GM06990 (cell line): Measurements from ENCODE around the gene APLP1.

Source experiments
- DNase-seq: peaks from one replicate; pipeline ENCODE4 v3.0.0-alpha.2; 2011; ENCODE audit not compliant: insufficient read length; ENCODE audit errors: extremely low read depth
- H3K27me3 ChIP-seq: replicated peaks from 2 replicates; pipeline ENCODE4 v1.6.0; 2011; ENCODE audit warnings: low read length; ENCODE audit not compliant: control insufficient read depth, insufficient read depth
- H3K36me3 ChIP-seq: 2 replicates; pipeline ENCODE4 v1.5.1; 2011; ENCODE audit warnings: low read length; ENCODE audit not compliant: control insufficient read depth, insufficient read depth
- H3K4me3 ChIP-seq: replicated peaks from 2 replicates; pipeline ENCODE4 v1.5.1; 2011; ENCODE audit warnings: low read depth, mild to moderate bottlenecking, control low read depth, low read length
- TF ChIP-seq, protein P1 (sequence below): IDR thresholded peaks from 2 replicates; pipeline ENCODE4 v1.5.1; 2011; ENCODE audit warnings: low read length, control low read depth, mild to moderate bottlenecking, inconsistent platforms; ENCODE audit not compliant: insufficient read depth, poor library complexity, severe bottlenecking

APLP1 gene

DNA sequence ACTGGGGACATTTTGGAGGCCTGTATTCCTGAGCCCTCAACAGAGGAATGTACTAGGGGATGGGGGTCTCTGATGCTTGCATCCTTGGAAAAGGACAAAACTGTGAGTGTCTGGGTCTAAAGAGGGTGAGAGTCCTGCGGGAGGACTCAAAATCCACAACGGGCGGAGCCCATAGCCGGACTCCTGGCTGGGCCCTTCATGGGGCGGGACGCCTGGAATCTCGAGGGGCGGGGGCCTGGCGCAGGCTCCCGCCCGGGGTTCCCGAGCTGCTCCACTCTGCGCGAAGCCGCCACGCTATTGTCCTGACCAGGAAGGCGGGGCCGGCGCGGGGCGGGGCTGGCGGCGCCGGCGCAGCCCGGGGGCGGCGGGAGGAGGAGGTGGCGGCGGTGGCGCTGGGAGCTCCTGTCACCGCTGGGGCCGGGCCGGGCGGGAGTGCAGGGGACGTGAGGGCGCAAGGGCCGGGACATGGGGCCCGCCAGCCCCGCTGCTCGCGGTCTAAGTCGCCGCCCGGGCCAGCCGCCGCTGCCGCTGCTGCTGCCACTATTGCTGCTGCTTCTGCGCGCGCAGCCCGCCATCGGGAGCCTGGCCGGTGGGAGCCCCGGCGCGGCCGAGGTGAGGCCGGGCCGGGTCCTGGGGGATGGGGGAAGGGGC, at the start of gene APLP1:
Gene APLP1, plus strand, starts transcription at position 403 of the 651 bp plus-strand sequence. Its CDS starts 63 bp downstream, at position 466.
- peaks cover 2% of the 10 kb centered on the region for H3K27me3 ChIP-seq
- H3K36me3 ChIP-seq = no peaks in the 10 kb centered on the region
- DNase-seq = peak; percentile 61
- no peak within 1 kb of the TSS; the same call in 1 of the 2 replicates for H3K4me3 ChIP-seq
- TF ChIP-seq, protein P1, sequence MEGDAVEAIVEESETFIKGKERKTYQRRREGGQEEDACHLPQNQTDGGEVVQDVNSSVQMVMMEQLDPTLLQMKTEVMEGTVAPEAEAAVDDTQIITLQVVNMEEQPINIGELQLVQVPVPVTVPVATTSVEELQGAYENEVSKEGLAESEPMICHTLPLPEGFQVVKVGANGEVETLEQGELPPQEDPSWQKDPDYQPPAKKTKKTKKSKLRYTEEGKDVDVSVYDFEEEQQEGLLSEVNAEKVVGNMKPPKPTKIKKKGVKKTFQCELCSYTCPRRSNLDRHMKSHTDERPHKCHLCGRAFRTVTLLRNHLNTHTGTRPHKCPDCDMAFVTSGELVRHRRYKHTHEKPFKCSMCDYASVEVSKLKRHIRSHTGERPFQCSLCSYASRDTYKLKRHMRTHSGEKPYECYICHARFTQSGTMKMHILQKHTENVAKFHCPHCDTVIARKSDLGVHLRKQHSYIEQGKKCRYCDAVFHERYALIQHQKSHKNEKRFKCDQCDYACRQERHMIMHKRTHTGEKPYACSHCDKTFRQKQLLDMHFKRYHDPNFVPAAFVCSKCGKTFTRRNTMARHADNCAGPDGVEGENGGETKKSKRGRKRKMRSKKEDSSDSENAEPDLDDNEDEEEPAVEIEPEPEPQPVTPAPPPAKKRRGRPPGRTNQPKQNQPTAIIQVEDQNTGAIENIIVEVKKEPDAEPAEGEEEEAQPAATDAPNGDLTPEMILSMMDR = no peak

DNA sequence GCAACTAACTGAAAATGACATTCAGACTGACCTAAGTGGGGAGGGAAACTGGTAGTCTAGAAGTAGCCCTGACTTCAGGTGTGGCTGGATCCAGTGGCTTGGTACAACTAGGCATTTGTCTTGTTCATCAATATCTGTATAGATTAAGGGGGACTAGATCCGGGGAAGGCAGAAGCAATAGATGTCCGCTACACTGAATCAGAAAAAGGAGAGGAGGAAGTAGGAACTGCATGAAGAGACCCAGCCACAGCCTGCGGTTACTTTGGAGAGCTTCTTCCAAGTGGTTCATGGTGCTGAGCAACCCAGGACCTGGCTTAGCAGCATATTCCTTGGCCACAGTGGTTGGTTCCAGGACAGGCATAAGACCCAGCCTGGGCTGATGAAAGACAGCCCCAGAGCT, 45.8 kb upstream of the APLP1 start:
- DNase-seq = no peak
- H3K27me3 ChIP-seq = no peaks in the 10 kb centered on the region; the same call in 1 of the 2 replicates
- TF ChIP-seq, protein P1 = no peak
- no peaks in the 10 kb centered on the region for H3K36me3 ChIP-seq
- H3K4me3 ChIP-seq = no peak overlapping the region

DNA sequence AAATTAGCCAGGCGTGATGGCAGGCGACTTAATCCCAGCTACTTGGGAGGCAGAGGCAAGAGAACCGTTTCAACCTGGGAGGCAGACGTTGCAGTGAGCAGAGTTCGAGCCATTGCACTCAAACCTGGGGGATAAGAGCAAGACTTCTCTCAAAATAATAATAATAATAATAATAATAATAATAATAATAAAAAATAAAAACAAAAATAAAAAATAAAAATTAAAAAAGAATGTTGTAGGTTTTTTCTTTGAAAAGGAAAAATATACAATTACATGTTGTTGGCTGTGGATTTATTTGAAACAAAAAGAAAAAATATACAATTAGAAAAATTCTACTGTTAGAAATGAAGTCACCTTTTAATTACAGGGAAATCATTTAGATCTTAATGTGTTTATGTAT, 44.2 kb upstream of the APLP1 start:
- no peaks in the 10 kb centered on the region for H3K27me3 ChIP-seq
- DNase-seq = no peak
- H3K4me3 ChIP-seq = no peak overlapping the region
- TF ChIP-seq, protein P1 = no peak
- no peaks in the 10 kb centered on the region for H3K36me3 ChIP-seq

DNA sequence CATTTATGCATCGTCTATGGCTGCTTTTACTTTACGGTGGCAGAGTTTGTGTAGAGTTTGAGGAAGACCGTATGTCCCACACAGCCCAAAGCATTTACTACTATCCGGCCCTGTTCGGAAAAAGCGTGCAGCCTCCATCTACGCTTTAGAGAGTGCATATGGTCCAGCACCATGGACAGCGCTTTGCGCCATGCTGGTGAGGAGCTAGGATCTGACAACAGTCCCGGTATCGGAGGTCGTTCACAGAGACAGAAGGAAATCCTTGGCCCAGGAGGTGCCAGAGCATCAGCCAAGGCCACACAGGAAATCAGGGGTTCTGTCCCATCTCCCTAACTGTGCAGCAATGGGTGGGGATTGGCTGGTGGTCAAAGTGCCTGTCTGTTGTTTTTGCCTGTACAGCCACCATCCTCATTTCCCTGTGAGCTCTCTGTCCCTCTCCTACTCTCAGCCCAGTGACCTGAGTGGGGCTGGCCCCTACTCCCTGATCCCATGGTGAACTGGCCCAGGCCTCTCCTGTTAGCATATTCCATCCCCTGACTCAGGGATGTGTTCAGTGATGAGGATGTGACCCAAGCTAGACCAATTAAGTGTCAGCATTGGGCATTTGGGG, 39.6 kb upstream of the APLP1 start:
- no peak for DNase-seq
- TF ChIP-seq, protein P1 = no peak
- Histone ChIP-seq H3K36me3 (no peaks in the 10 kb centered on the region), H3K4me3 (no peak overlapping the region), H3K27me3 (no peaks in the 10 kb centered on the region)

DNA sequence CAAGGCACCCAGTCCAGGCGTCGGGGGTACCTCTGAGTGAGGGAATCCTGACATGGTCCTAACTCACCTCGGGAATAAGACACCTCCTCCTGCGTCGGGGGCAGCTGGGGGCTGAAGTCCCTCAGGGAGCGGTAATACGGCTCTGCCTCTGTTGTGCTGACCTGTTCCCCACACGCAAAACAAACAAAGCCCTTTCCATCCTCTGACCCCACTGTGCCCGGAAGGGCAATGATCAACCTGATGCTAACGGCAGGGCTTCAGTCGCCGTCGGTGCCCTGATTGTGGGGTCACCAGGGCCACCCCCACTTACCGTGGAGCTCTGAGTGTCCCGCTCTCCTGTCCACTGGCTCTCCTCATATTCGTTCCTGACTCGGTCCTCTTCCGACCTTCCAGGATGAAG, 37.4 kb upstream of the APLP1 start:
- TF ChIP-seq, protein P1 = no peak
- Histone ChIP-seq H3K36me3 (no peaks in the 10 kb centered on the region), H3K27me3 (no peaks in the 10 kb centered on the region), H3K4me3 (no peak overlapping the region)
- DNase-seq = no peak
